Activated T-helper 17 cell treated with anti-CD3 and anti-CD28 coated beads, Interleukin-2, amount 50 U/mL, for 72 hours (primary cell): ENCODE results near the gene SCARB1. TPM values are rescaled to one million over a fixed set of nuclear protein-coding genes. Genes with fewer than 3 reads are reported as not detected.

Experiments used
- ATAC-seq: fragments of 150-1000 bp; cut with Tn5 transposase; replicated peaks from 2 replicates; pipeline ENCODE4 v1.10.0; 2021; ENCODE audit warnings: mild to moderate bottlenecking, moderate library complexity
- H3K27ac Mint-ChIP-seq: one replicate; pipeline ENCODE4 v1.8.0; 2022; ENCODE audit warnings: mixed read lengths
- H3K27me3 Mint-ChIP-seq: one replicate; pipeline ENCODE4 v1.8.0; 2022; ENCODE audit warnings: mixed read lengths
- H3K36me3 Mint-ChIP-seq: one replicate; pipeline ENCODE4 v1.8.0; 2022; ENCODE audit warnings: low read depth, mild to moderate bottlenecking, mixed read lengths
- H3K4me1 Mint-ChIP-seq: one replicate; pipeline ENCODE4 v1.8.0; 2022; ENCODE audit warnings: mixed read lengths
- H3K4me3 Mint-ChIP-seq: one replicate; pipeline ENCODE4 v1.8.0; 2022; ENCODE audit warnings: mild to moderate bottlenecking, mixed read lengths
- H3K9me3 Mint-ChIP-seq: one replicate; pipeline ENCODE4 v1.8.0; 2022; ENCODE audit warnings: mixed read lengths
- total RNA-seq, 2 donors: library from RNA; stranded (reverse); gene quantifications; one replicate each; pipeline ENCODE4 v1.2.3, GENCODE V29; 2022

Gene SCARB1
- total RNA-seq, 2 donors from 2014 or later, result 17.9 to 20.9 TPM

- H3K4me3 Mint-ChIP-seq, result no peak overlapping the region
These were observed 113.9 kb downstream of the SCARB1 start for GRCh38 chr12:124749725-124750124.

GRCh38 chr12:124747426-124748161, 116.1 kb downstream of the SCARB1 start:
- H3K27ac Mint-ChIP-seq, result no peak overlapping the region
- H3K9me3 Mint-ChIP-seq, result no peaks in the 10 kb centered on the region
- no peaks in the 10 kb centered on the region for H3K36me3 Mint-ChIP-seq
- ATAC-seq, result peak; percentile 43
- no peak overlapping the region for H3K4me3 Mint-ChIP-seq
- H3K27me3 Mint-ChIP-seq, result peaks cover 21% of the 10 kb centered on the region
- H3K4me1 Mint-ChIP-seq, result peaks cover 5% of the 10 kb centered on the region

More at GRCh38 chr12:124749725-124750124, 113.9 kb downstream of the SCARB1 start:
- Mint-ChIP-seq H3K27me3 (peaks cover 28% of the 10 kb centered on the region), H3K36me3 (no peaks in the 10 kb centered on the region), H3K9me3 (no peaks in the 10 kb centered on the region), H3K27ac (no peak overlapping the region), H3K4me1 (peaks cover 5% of the 10 kb centered on the region)
- no peak for ATAC-seq

GRCh38 chr12:124746649-124747425, 116.8 kb downstream of the SCARB1 start:
- H3K4me1 Mint-ChIP-seq, result peaks cover 5% of the 10 kb centered on the region
- H3K36me3 Mint-ChIP-seq, result no peaks in the 10 kb centered on the region
- ATAC-seq, result no peak
- no peak overlapping the region for H3K27ac Mint-ChIP-seq
- H3K4me3 Mint-ChIP-seq, result no peak overlapping the region
- H3K9me3 Mint-ChIP-seq, result no peaks in the 10 kb centered on the region
- peaks cover 20% of the 10 kb centered on the region for H3K27me3 Mint-ChIP-seq

- Mint-ChIP-seq H3K27ac (no peak overlapping the region), H3K9me3 (no peaks in the 10 kb centered on the region), H3K36me3 (no peaks in the 10 kb centered on the region), H3K4me1 (peaks cover 5% of the 10 kb centered on the region), H3K4me3 (no peak overlapping the region), H3K27me3 (peaks cover 15% of the 10 kb centered on the region)
- ATAC-seq, result peak; percentile 40
These were observed 117.6 kb downstream of the SCARB1 start for GRCh38 chr12:124745891-124746570.

- Mint-ChIP-seq H3K27ac (no peak overlapping the region), H3K9me3 (no peaks in the 10 kb centered on the region), H3K27me3 (peaks cover 12% of the 10 kb centered on the region), H3K4me1 (peaks cover 5% of the 10 kb centered on the region), H3K4me3 (no peak overlapping the region), H3K36me3 (no peaks in the 10 kb centered on the region)
- no peak for ATAC-seq
These were observed 118.2 kb downstream of the SCARB1 start for GRCh38 chr12:124745465-124745890.

GRCh38 chr12:124744659-124745464, 118.8 kb downstream of the SCARB1 start:
- Mint-ChIP-seq H3K27ac (no peak overlapping the region), H3K36me3 (no peaks in the 10 kb centered on the region), H3K4me3 (no peak overlapping the region), H3K9me3 (no peaks in the 10 kb centered on the region), H3K27me3 (peaks cover 12% of the 10 kb centered on the region), H3K4me1 (peaks cover 5% of the 10 kb centered on the region)
- ATAC-seq, result peak; percentile 45

GRCh38 chr12:124744273-124744640, 119.4 kb downstream of the SCARB1 start:
- Mint-ChIP-seq H3K36me3 (no peaks in the 10 kb centered on the region), H3K9me3 (no peaks in the 10 kb centered on the region), H3K27me3 (peaks cover 12% of the 10 kb centered on the region), H3K4me3 (no peak overlapping the region), H3K27ac (no peak overlapping the region), H3K4me1 (peaks cover 5% of the 10 kb centered on the region)
- ATAC-seq, result no peak

GRCh38 chr12:124743479-124744272, 120.0 kb downstream of the SCARB1 start:
- no peak for ATAC-seq
- Mint-ChIP-seq H3K27ac (no peak overlapping the region), H3K4me3 (no peak overlapping the region), H3K4me1 (peaks cover 5% of the 10 kb centered on the region), H3K9me3 (no peaks in the 10 kb centered on the region), H3K27me3 (peaks cover 12% of the 10 kb centered on the region), H3K36me3 (no peaks in the 10 kb centered on the region)

GRCh38 chr12:124742678-124743077, 121.0 kb downstream of the SCARB1 start:
- Mint-ChIP-seq H3K27ac (no peak overlapping the region), H3K36me3 (no peaks in the 10 kb centered on the region), H3K4me3 (no peak overlapping the region), H3K9me3 (no peaks in the 10 kb centered on the region), H3K27me3 (peaks cover 12% of the 10 kb centered on the region), H3K4me1 (peaks cover 9% of the 10 kb centered on the region)
- no peak for ATAC-seq

GRCh38 chr12:124742111-124742510, 121.6 kb downstream of the SCARB1 start:
- H3K9me3 Mint-ChIP-seq, result no peaks in the 10 kb centered on the region
- no peak for ATAC-seq
- peaks cover 9% of the 10 kb centered on the region for H3K4me1 Mint-ChIP-seq
- H3K27ac Mint-ChIP-seq, result no peak overlapping the region
- no peaks in the 10 kb centered on the region for H3K36me3 Mint-ChIP-seq
- peaks cover 12% of the 10 kb centered on the region for H3K27me3 Mint-ChIP-seq
- H3K4me3 Mint-ChIP-seq, result no peak overlapping the region

GRCh38 chr12:124741211-124741610, 122.5 kb downstream of the SCARB1 start:
- Mint-ChIP-seq H3K9me3 (no peaks in the 10 kb centered on the region), H3K27ac (no peak overlapping the region), H3K4me1 (peaks cover 9% of the 10 kb centered on the region), H3K4me3 (no peak overlapping the region), H3K27me3 (peaks cover 8% of the 10 kb centered on the region), H3K36me3 (peaks cover 8% of the 10 kb centered on the region)
- ATAC-seq, result no peak

GRCh38 chr12:124740691-124741137, 123.0 kb downstream of the SCARB1 start:
- Mint-ChIP-seq H3K27ac (no peak overlapping the region), H3K27me3 (peaks cover 6% of the 10 kb centered on the region), H3K4me3 (no peak overlapping the region), H3K9me3 (no peaks in the 10 kb centered on the region), H3K36me3 (peaks cover 8% of the 10 kb centered on the region), H3K4me1 (peaks cover 9% of the 10 kb centered on the region)
- ATAC-seq, result peak; percentile 46

GRCh38 chr12:124739953-124740561, 123.6 kb downstream of the SCARB1 start:
- H3K4me3 Mint-ChIP-seq, result no peak overlapping the region
- H3K27ac Mint-ChIP-seq, result no peak overlapping the region
- H3K36me3 Mint-ChIP-seq, result peaks cover 8% of the 10 kb centered on the region

More at GRCh38 chr12:124739953-124740561, 123.6 kb downstream of the SCARB1 start:
- H3K27me3 Mint-ChIP-seq, result peaks cover under 1% of the 10 kb centered on the region
- ATAC-seq, result no peak
- H3K9me3 Mint-ChIP-seq, result no peaks in the 10 kb centered on the region
- H3K4me1 Mint-ChIP-seq, result peaks cover 4% of the 10 kb centered on the region
